ENCODE data around the gene KRT6B.
"Not testable (repeated sequence)": the region's sequence is repeated elsewhere in the genome, so short reads cannot be mapped to it uniquely, and the experiment has no call there.

The KRT6B gene

GRCh38 chr12:52415870-52416750 lies 35.8 kb downstream of the KRT6B start:
- DNase-seq (ENCODE audit: low read depth in 2 of 3, low spot score in 2 of 3): no peak

- DNase-seq (ENCODE audit: low read depth in 2 of 3, low spot score in 2 of 3): no peak
Observed at GRCh38 chr12:52414936-52415335, 37.0 kb downstream of the KRT6B start.

GRCh38 chr12:52413782-52414345 lies 38.1 kb downstream of the KRT6B start:
- no peak for DNase-seq (ENCODE audit: low read depth in 2 of 3, low spot score in 2 of 3)

- no peak for DNase-seq (ENCODE audit: low read depth in 2 of 3, low spot score in 2 of 3)
Observed at GRCh38 chr12:52413202-52413601, 38.7 kb downstream of the KRT6B start.

GRCh38 chr12:52411815-52412214 lies 40.1 kb downstream of the KRT6B start:
- no peak for DNase-seq (ENCODE audit: low read depth in 2 of 3, low spot score in 2 of 3)

- DNase-seq (ENCODE audit: low read depth in 2 of 3, low spot score in 2 of 3): not testable (repeated sequence)
Observed at GRCh38 chr12:52410589-52411248, 41.2 kb downstream of the KRT6B start.

GRCh38 chr12:52407918-52408317 lies 44.0 kb downstream of the KRT6B start:
- no peak for DNase-seq (ENCODE audit: low read depth in 2 of 3, low spot score in 2 of 3)

- no peak for DNase-seq (ENCODE audit: low read depth in 2 of 3, low spot score in 2 of 3)
Observed at GRCh38 chr12:52405922-52406385, 46.0 kb downstream of the KRT6B start, which contains the start of gene KRT82. KRT82 (minus strand) TSS chr12:52406335; CDS start chr12:52406277, 58 bp downstream.

GRCh38 chr12:52404951-52405350 lies 47.0 kb downstream of the KRT6B start:
- no peak for DNase-seq (ENCODE audit: low read depth in 2 of 3, low spot score in 2 of 3)

GRCh38 chr12:52403561-52403960 lies 48.4 kb downstream of the KRT6B start:
- no peak for DNase-seq (ENCODE audit: low read depth in 2 of 3, low spot score in 2 of 3)

GRCh38 chr12:52402873-52403540 lies 48.9 kb downstream of the KRT6B start:
- no peak for DNase-seq (ENCODE audit: low read depth in 2 of 3, low spot score in 2 of 3)

- DNase-seq (ENCODE audit: low read depth in 2 of 3, low spot score in 2 of 3): no peak
Observed at GRCh38 chr12:52402377-52402776, 49.6 kb downstream of the KRT6B start.

- no peak for DNase-seq (ENCODE audit: low read depth in 2 of 3, low spot score in 2 of 3)
Observed at GRCh38 chr12:52401926-52402325, 50.0 kb downstream of the KRT6B start.

GRCh38 chr12:52401526-52401925 lies 50.4 kb downstream of the KRT6B start:
- no peak for DNase-seq (ENCODE audit: low read depth in 2 of 3, low spot score in 2 of 3)

- DNase-seq (ENCODE audit: low read depth in 2 of 3, low spot score in 2 of 3): no peak
Observed at GRCh38 chr12:52400906-52401305, 51.0 kb downstream of the KRT6B start.

GRCh38 chr12:52399756-52400155 lies 52.2 kb downstream of the KRT6B start:
- no peak for DNase-seq (ENCODE audit: low read depth in 2 of 3, low spot score in 2 of 3)

- no peak for DNase-seq (ENCODE audit: low read depth in 2 of 3, low spot score in 2 of 3)
Observed at GRCh38 chr12:52398176-52398575, 53.8 kb downstream of the KRT6B start.

- no peak for DNase-seq (ENCODE audit: low read depth in 2 of 3, low spot score in 2 of 3)
Observed at GRCh38 chr12:52396656-52397055, 55.3 kb downstream of the KRT6B start.
